OCI-LY3 (cell line): Measurements from ENCODE around the gene P2RX3.

Experiments
- H2AFZ ChIP-seq: fragments of 200-600, 300-600 bp; shearing (Covaris generic); 2 replicates; pipeline ENCODE4 v1.6.0; 2014; ENCODE audit warnings: antibody characterized with exemption, low read depth, low read length
- H3K27ac ChIP-seq: fragments of 200-600, 300-600 bp; sonication (generic); 2 replicates; pipeline ENCODE4 v1.5.1; 2014; ENCODE audit warnings: mild to moderate bottlenecking, low read length, moderate library complexity, mixed read lengths
- H3K27me3 ChIP-seq: fragments of 200-600, 300-600 bp; sonication (generic); 2 replicates; pipeline ENCODE4 v1.6.1; 2014; ENCODE audit warnings: low read depth, low read length, mixed read lengths
- H3K36me3 ChIP-seq: fragments of 200-600, 300-600 bp; sonication (generic); replicated peaks from 2 replicates; pipeline ENCODE3; 2014; ENCODE audit warnings: low read depth, low read length, mixed read lengths
- H3K4me1 ChIP-seq: fragments of 300-600, 200-600 bp; sonication (generic); 2 replicates; pipeline ENCODE4 v1.6.1; 2014; ENCODE audit warnings: low read length, mixed read lengths
- H3K4me2 ChIP-seq: fragments of 200-600, 300-600 bp; sonication (generic); 2 replicates; pipeline ENCODE4 v1.6.1; 2014; ENCODE audit warnings: low read length, mixed read lengths
- H3K4me3 ChIP-seq: fragments of 300-600, 200-600 bp; sonication (generic); 2 replicates; pipeline ENCODE4 v1.5.1; 2014; ENCODE audit warnings: antibody characterized with exemption, mild to moderate bottlenecking, low read length, moderate library complexity
- H3K79me2 ChIP-seq: fragments of 300-600, 200-600 bp; shearing (Covaris generic); 2 replicates; pipeline ENCODE4 v1.6.1; 2014; ENCODE audit warnings: mild to moderate bottlenecking, low read length, mixed read lengths
- H3K9ac ChIP-seq: fragments of 300-600, 200-600 bp; shearing (Covaris generic); 2 replicates; pipeline ENCODE4 v1.6.0; 2014; ENCODE audit warnings: mild to moderate bottlenecking, low read length, moderate library complexity
- H3K9me3 ChIP-seq: fragments of 200-600, 300-600 bp; shearing (Covaris generic); 2 replicates; pipeline ENCODE4 v1.6.1; 2014; ENCODE audit warnings: low read length, mixed read lengths; ENCODE audit not compliant: insufficient read depth
- H4K20me1 ChIP-seq: fragments of 200-600, 300-600 bp; sonication (generic); 2 replicates; pipeline ENCODE4 v1.6.1; 2016; ENCODE audit warnings: low read length, mixed read lengths; ENCODE audit not compliant: insufficient read depth
- EZH2phosphoT487 ChIP-seq: fragments of 200-600 bp; shearing (Covaris generic); IDR thresholded peaks from 2 replicates; pipeline ENCODE4 v1.6.1; 2018; ENCODE audit warnings: antibody characterized with exemption, mixed run types, low read depth
- TF ChIP-seq, protein P1 (sequence below): fragments of 200-600, 300-600 bp; sonication (generic); IDR thresholded peaks from 2 replicates; pipeline ENCODE4 v1.5.1; 2014; ENCODE audit warnings: antibody characterized with exemption, low read length, low read depth

The P2RX3 gene

GRCh38 chr11:57354699-57355098, 16.5 kb downstream of the P2RX3 start:
- Histone ChIP-seq H2AFZ (peak overlapping the region; percentile 72), H3K36me3 (no peaks in the 10 kb centered on the region), H3K79me2 (no peaks in the 10 kb centered on the region), H3K4me2 (peak overlapping the region; percentile 53), H3K9me3 (no peaks in the 10 kb centered on the region), H3K9ac (peak overlapping the region; percentile 42; the same call in 1 of the 2 replicates), H3K27me3 (no peaks in the 10 kb centered on the region), H3K27ac (peak overlapping the region; percentile 31), H4K20me1 (no peaks in the 10 kb centered on the region), H3K4me1 (peaks cover 51% of the 10 kb centered on the region), H3K4me3 (peak overlapping the region; percentile 7; the same call in 1 of the 2 replicates)
- TF ChIP-seq, protein P1, sequence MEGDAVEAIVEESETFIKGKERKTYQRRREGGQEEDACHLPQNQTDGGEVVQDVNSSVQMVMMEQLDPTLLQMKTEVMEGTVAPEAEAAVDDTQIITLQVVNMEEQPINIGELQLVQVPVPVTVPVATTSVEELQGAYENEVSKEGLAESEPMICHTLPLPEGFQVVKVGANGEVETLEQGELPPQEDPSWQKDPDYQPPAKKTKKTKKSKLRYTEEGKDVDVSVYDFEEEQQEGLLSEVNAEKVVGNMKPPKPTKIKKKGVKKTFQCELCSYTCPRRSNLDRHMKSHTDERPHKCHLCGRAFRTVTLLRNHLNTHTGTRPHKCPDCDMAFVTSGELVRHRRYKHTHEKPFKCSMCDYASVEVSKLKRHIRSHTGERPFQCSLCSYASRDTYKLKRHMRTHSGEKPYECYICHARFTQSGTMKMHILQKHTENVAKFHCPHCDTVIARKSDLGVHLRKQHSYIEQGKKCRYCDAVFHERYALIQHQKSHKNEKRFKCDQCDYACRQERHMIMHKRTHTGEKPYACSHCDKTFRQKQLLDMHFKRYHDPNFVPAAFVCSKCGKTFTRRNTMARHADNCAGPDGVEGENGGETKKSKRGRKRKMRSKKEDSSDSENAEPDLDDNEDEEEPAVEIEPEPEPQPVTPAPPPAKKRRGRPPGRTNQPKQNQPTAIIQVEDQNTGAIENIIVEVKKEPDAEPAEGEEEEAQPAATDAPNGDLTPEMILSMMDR, result no peak
- no peak for TF ChIP-seq EZH2phosphoT487

DNA sequence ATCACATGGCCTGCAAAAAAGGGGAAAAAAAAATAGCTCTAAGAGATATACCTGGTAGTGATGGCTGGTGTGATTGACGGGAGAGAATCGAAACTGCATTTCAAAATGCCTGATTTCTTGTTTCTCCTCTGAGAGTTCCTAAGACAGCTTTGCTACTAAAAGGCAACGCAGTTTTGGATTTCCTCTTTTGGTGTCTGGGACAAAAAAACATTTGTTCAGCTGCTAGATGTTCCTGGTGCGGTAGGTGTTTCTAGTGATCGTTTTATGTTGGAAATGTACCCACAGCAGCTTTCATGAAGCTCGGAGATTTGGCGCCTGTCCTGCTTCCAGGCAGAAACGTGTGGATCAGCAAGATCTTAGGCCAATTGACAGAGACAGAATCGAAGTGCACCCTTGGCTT, 18.1 kb downstream of the P2RX3 start:
- H3K27ac ChIP-seq, result peak overlapping the region; percentile 31; the same call in 1 of the 2 replicates
- no peaks in the 10 kb centered on the region for H4K20me1 ChIP-seq
- peaks cover 51% of the 10 kb centered on the region for H3K4me1 ChIP-seq
- H3K79me2 ChIP-seq, result no peaks in the 10 kb centered on the region
- no peak for TF ChIP-seq EZH2phosphoT487
- TF ChIP-seq, protein P1, result no peak
- no peaks in the 10 kb centered on the region for H3K9me3 ChIP-seq
- H3K4me3 ChIP-seq, result no peak overlapping the region
- H3K27me3 ChIP-seq, result no peaks in the 10 kb centered on the region
- no peaks in the 10 kb centered on the region for H3K36me3 ChIP-seq
- H2AFZ ChIP-seq, result no peak overlapping the region
- no peak overlapping the region; the same call in 1 of the 2 replicates for H3K9ac ChIP-seq
- peak overlapping the region; percentile 26 for H3K4me2 ChIP-seq

DNA sequence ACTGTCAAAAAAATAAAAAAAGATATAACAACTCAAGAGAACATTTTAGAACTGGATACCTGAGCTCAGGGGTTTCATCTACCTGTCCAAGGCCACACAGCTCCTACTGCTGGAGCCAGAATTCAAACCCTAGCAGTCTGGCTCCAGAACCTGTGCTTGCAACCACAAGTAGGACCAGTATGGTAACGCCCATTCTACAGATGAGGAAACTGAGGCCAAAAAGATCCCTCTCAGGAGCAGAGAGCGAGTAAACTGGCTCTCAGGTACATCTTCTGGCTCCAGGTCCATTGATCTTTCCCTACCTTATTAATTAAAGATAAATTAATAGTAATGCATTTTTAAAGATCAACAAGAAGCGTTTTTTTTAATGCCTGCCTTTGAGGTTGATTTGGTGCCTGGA, 19.2 kb downstream of the P2RX3 start:
- Histone ChIP-seq H3K9ac (no peak overlapping the region), H4K20me1 (no peaks in the 10 kb centered on the region), H3K79me2 (no peaks in the 10 kb centered on the region), H3K27ac (no peak overlapping the region), H3K4me2 (no peak overlapping the region), H3K36me3 (no peaks in the 10 kb centered on the region), H3K27me3 (no peaks in the 10 kb centered on the region), H3K4me3 (no peak overlapping the region), H3K4me1 (peaks cover 51% of the 10 kb centered on the region), H3K9me3 (no peaks in the 10 kb centered on the region), H2AFZ (no peak overlapping the region)
- no peak for TF ChIP-seq EZH2phosphoT487
- TF ChIP-seq, protein P1, result no peak

DNA sequence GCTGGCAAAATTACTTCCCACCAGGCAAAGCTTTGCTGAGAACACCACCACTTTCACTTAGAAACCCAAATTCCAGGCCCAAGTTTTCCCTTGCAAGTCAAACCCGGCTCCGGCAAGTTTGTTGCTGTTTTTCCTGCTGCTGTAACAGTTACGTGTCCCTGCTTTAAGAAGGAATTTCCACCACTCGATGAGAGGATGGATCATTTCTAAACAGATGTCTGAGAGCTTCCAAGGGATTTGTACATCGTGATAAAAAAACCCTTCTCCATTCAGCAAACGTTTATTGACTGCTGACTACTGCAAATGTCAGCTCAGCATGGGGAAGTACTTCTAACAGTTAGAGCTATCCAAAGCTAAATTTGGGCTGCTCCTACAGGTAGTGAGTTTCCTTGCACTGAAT, 19.7 kb downstream of the P2RX3 start:
- Histone ChIP-seq H3K4me2 (no peak overlapping the region), H3K4me1 (peaks cover 51% of the 10 kb centered on the region), H3K4me3 (no peak overlapping the region), H3K27me3 (no peaks in the 10 kb centered on the region), H3K9ac (no peak overlapping the region), H2AFZ (no peak overlapping the region), H3K79me2 (no peaks in the 10 kb centered on the region), H3K36me3 (no peaks in the 10 kb centered on the region), H3K27ac (no peak overlapping the region; the same call in 1 of the 2 replicates), H4K20me1 (no peaks in the 10 kb centered on the region), H3K9me3 (no peaks in the 10 kb centered on the region)
- no peak for TF ChIP-seq EZH2phosphoT487
- TF ChIP-seq, protein P1, result no peak
